IMR-90 (cell line): ENCODE data around the gene SEPHS2. TPM values are rescaled to one million over a fixed set of nuclear protein-coding genes. Genes with fewer than 3 reads are reported as not detected.

Experiments
- ATAC-seq: fragments of 200-7000 bp; cut with Tn5 transposase; 2 replicates; pipeline ENCODE4 v1.9.1; 2020; ENCODE audit warnings: low read depth, mild to moderate bottlenecking, moderate library complexity
- BruUV-seq: library from RNA; stranded (reverse); fragments of 400-500 nt; replicated peaks from 2 replicates; lab custom pipeline; 2021; lab: Mats Ljungman, UMichigan
- CTCF ChIA-PET: fragments of 300-600 bp; formaldehyde crosslinking; extraction: SDS; loops from one replicate; lab custom pipeline; 2021; ENCODE audit warnings: antibody characterized with exemption; lab: Yijun Ruan, JAX
- POLR2A ChIA-PET: fragments of 300-600 bp; sonication (Branson Sonifier 250); formaldehyde crosslinking; loops from one replicate; lab custom pipeline; 2022; ENCODE audit warnings: antibody characterized with exemption; ENCODE audit not compliant: unreplicated experiment; lab: Charles Lee
- DNase-seq: peaks from one replicate; pipeline ENCODE4 v3.0.0; 2013
- H2AFZ ChIP-seq: replicated peaks from 2 replicates; pipeline ENCODE3; 2013; ENCODE audit warnings: low read length, mild to moderate bottlenecking; ENCODE audit not compliant: poor library complexity
- H2AK5ac ChIP-seq: 2 replicates; pipeline ENCODE4 v1.6.1; 2013; ENCODE audit warnings: low read depth, low read length, inconsistent platforms
- H2AK9ac ChIP-seq: replicated peaks from 2 replicates; pipeline ENCODE3; 2013; ENCODE audit warnings: mild to moderate bottlenecking, low read depth, low read length, moderate library complexity; ENCODE audit not compliant: poor library complexity
- H2BK120ac ChIP-seq: 2 replicates; pipeline ENCODE4 v1.6.1; 2013; ENCODE audit warnings: low read depth, low read length, inconsistent platforms
- H2BK15ac ChIP-seq: 3 replicates; pipeline ENCODE4 v1.6.1; 2013; ENCODE audit warnings: low read depth, low read length, inconsistent platforms
- H2BK20ac ChIP-seq: 2 replicates; pipeline ENCODE4 v1.6.1; 2013; ENCODE audit warnings: low read depth, mild to moderate bottlenecking, inconsistent platforms, low read length, moderate library complexity
- H2BK5ac ChIP-seq: 2 replicates; pipeline ENCODE4 v1.6.1; 2013; ENCODE audit warnings: mild to moderate bottlenecking, low read depth, low read length, inconsistent platforms; ENCODE audit not compliant: poor library complexity, severe bottlenecking
- H3K14ac ChIP-seq: replicated peaks from 2 replicates; pipeline ENCODE4 v1.6.1; 2013; ENCODE audit warnings: low read depth, low read length, inconsistent platforms
- H3K18ac ChIP-seq: 2 replicates; pipeline ENCODE4 v1.6.1; 2013; ENCODE audit warnings: low read depth, low read length, control low read depth
- H3K23ac ChIP-seq: 2 replicates; pipeline ENCODE4 v1.6.1; 2013; ENCODE audit warnings: low read depth, low read length, inconsistent platforms
- H3K27ac ChIP-seq: 2 replicates; pipeline ENCODE4 v1.5.1; 2013; ENCODE audit warnings: mild to moderate bottlenecking, control low read depth, low read length; ENCODE audit not compliant: insufficient read depth
- H3K27me3 ChIP-seq: 2 replicates; pipeline ENCODE4 v1.6.1; 2013; ENCODE audit warnings: low read length; ENCODE audit not compliant: control insufficient read depth, insufficient read depth
- H3K36me3 ChIP-seq: 2 replicates; pipeline ENCODE4 v1.6.1; 2013; ENCODE audit warnings: low read length, mixed read lengths; ENCODE audit not compliant: control insufficient read depth, insufficient read depth
- H3K4ac ChIP-seq: 2 replicates; pipeline ENCODE4 v1.6.1; 2013; ENCODE audit warnings: low read depth, low read length, inconsistent platforms
- H3K4me1 ChIP-seq: 2 replicates; pipeline ENCODE4 v1.6.1; 2013; ENCODE audit warnings: low read length, mixed read lengths; ENCODE audit not compliant: control insufficient read depth, insufficient read depth
- H3K4me2 ChIP-seq: 2 replicates; pipeline ENCODE4 v1.6.1; 2013; ENCODE audit warnings: low read depth, mild to moderate bottlenecking, control low read depth, low read length, moderate library complexity
- H3K4me3 ChIP-seq: 2 replicates; pipeline ENCODE4 v1.5.1; 2013; ENCODE audit warnings: low read depth, mild to moderate bottlenecking, control low read depth, low read length, moderate library complexity; ENCODE audit not compliant: insufficient read depth
- H3K56ac ChIP-seq: 2 replicates; pipeline ENCODE4 v1.6.1; 2013; ENCODE audit warnings: low read length, inconsistent platforms; ENCODE audit not compliant: insufficient read depth; ENCODE audit errors: extremely low read depth
- H3K79me1 ChIP-seq, 2 experiments: 2 replicates each; pipeline ENCODE4 v1.6.1; 2013; ENCODE audit warnings: low read length in 2 of 2, inconsistent platforms in 1 of 2, low read depth in 1 of 2
- H3K9ac ChIP-seq: 2 replicates; pipeline ENCODE4 v1.6.1; 2013; ENCODE audit warnings: low read depth, low read length, control low read depth
- H3K9me1 ChIP-seq: 2 replicates; pipeline ENCODE4 v1.6.1; 2013; ENCODE audit warnings: low read length, inconsistent platforms; ENCODE audit not compliant: insufficient read depth
- H3K9me3 ChIP-seq: 2 replicates; pipeline ENCODE4 v1.6.1; 2013; ENCODE audit warnings: low read length; ENCODE audit not compliant: control insufficient read depth, insufficient read depth
- H4K20me1 ChIP-seq: 2 replicates; pipeline ENCODE4 v1.6.1; 2013; ENCODE audit warnings: low read length, inconsistent platforms; ENCODE audit not compliant: insufficient read depth
- H4K5ac ChIP-seq: 2 replicates; pipeline ENCODE4 v1.6.1; 2013; ENCODE audit warnings: mild to moderate bottlenecking, low read depth, low read length, control low read depth
- H4K8ac ChIP-seq, 2 experiments: 2 replicates each; pipeline ENCODE4 v1.6.1; 2013; ENCODE audit warnings: low read depth in 2 of 2, low read length in 2 of 2, control low read depth in 1 of 2, inconsistent platforms in 1 of 2
- H4K91ac ChIP-seq: 2 replicates; pipeline ENCODE4 v1.6.1; 2013; ENCODE audit warnings: low read depth, low read length, inconsistent platforms; ENCODE audit not compliant: insufficient read depth
- POLR2A ChIP-seq: IDR thresholded peaks from 2 replicates; pipeline ENCODE4 v1.6.1; 2012; ENCODE audit warnings: mild to moderate bottlenecking, low read depth, low read length
- RCOR1 ChIP-seq: IDR thresholded peaks from 2 replicates; pipeline ENCODE4 v1.6.1; 2012; ENCODE audit warnings: mild to moderate bottlenecking, low read length, improper control_type of control experiment; ENCODE audit not compliant: insufficient replicate concordance
- WGBS, 2 experiments: methylation state at CpG; one replicate each; pipeline versions ENCODE4 v1.1.5 to v1.1.7; 2013; ENCODE audit warnings: missing lambda C conversion rate in 2 of 2; ENCODE audit not compliant: insufficient read length in 1 of 2; ENCODE audit errors: extremely low coverage in 2 of 2; 5-methylcytosine and 5-hydroxymethylcytosine counted together
- dilution Hi-C: fragments of 300-500 bp; cut with HindIII; formaldehyde crosslinking; loops from one replicate; pipeline ENCODE4 v1.14.3; 2018; ENCODE audit warnings: low sequenced_read_pairs; ENCODE audit not compliant: unreplicated experiment
- in situ Hi-C: fragments of 300-500 bp; cut with MboI; formaldehyde crosslinking; loops from 3 replicates; pipeline ENCODE4 v1.14.3; 2019; ENCODE audit warnings: low sequenced_read_pairs, inconsistent platforms, mixed read lengths
- intact Hi-C: fragments of 100-400 bp; cut with micrococcal nuclease; formaldehyde crosslinking; loops from 2 replicates; pipeline ENCODE4 v1.10.0; 2022
- polyA plus RNA-seq, 3 experiments: library from polyadenylated mRNA; depleted of rRNA; stranded (reverse); fragments of >200 nt; gene quantifications; 2 replicates each; pipeline ENCODE4 v1.2.3, GENCODE V29; 2012; ENCODE audit warnings: low replicate concordance in 1 of 3
- total RNA-seq: library from RNA; depleted of rRNA; stranded (reverse); fragments of >200 nt; gene quantifications from 2 replicates; pipeline ENCODE4 v1.2.3, GENCODE V29; 2012

Gene SEPHS2
- total and polyA plus RNA-seq, 2 of the 4 experiments (the other 2 are of a cell fraction) = 10.4 to 31.4 TPM

- H3K9me3 ChIP-seq = no peaks in the 10 kb centered on the region
- peaks cover 17% of the 10 kb centered on the region for H3K36me3 ChIP-seq
- H3K27me3 ChIP-seq = no peaks in the 10 kb centered on the region
- H3K14ac ChIP-seq = no peak overlapping the region
- no peak overlapping the region for H3K56ac ChIP-seq
- no peak overlapping the region for H4K5ac ChIP-seq
- no peak overlapping the region for H3K4ac ChIP-seq
- H4K91ac ChIP-seq = no peak overlapping the region
- no peak overlapping the region for H2BK20ac ChIP-seq
- H3K79me1 ChIP-seq = peaks cover 0 to 26% of the 10 kb centered on the region in 2 experiments; a peak in 2 of 4 replicates
- no TSS peak for BruUV-seq
- no peak overlapping the region for H2BK5ac ChIP-seq
- H2AK9ac ChIP-seq = peak overlapping the region; percentile 60
- peak overlapping the region; percentile 68 for H3K4me2 ChIP-seq
- H3K4me3 ChIP-seq = peak overlapping the region; percentile 65
- DNase-seq (no peak), ATAC-seq (no peak)
- no peak overlapping the region for H3K9ac ChIP-seq
- ChIA-PET CTCF (interaction anchor here (0.8 to 1.0 kb wide), 3 partner anchors 9 to 210 kb away, joined by 3 to 4 read pairs (median 3); partner anchors contain the start of gene DCTPP1), POLR2A (no interaction called here)
- no peak overlapping the region for H4K8ac ChIP-seq
- peaks cover 6% of the 10 kb centered on the region; the same call in 1 of the 2 replicates for H3K9me1 ChIP-seq
- no peak overlapping the region for H2BK15ac ChIP-seq
- no peak overlapping the region for H3K27ac ChIP-seq
- intact Hi-C loops = no loop called here
- dilution Hi-C loops = no loop called here
- H2AK5ac ChIP-seq = no peak overlapping the region
- TF ChIP-seq RCOR1 (no peak), POLR2A (no peak)
- peaks cover 9% of the 10 kb centered on the region for H4K20me1 ChIP-seq
- H3K23ac ChIP-seq = no peak overlapping the region; the same call in 1 of the 2 replicates
- H2BK120ac ChIP-seq = no peak overlapping the region
- in situ Hi-C loops = loop anchor here (25.0 kb wide), 1 partner anchor 231 kb away; the partner anchor contains the start of genes BOLA2B, CORO1A, SLX1A and SULT1A3
- no peaks in the 10 kb centered on the region for H3K4me1 ChIP-seq
- 100% methylated on average over 1 of the region's 31 CpGs; no CpG with 5 or more reads in 1 of the 2 experiments for WGBS, 2 experiments
- H3K18ac ChIP-seq = no peak overlapping the region
- peak overlapping the region; percentile 95 for H2AFZ ChIP-seq
Measured at GRCh38 chr16:30418350-30419181, 27.1 kb downstream of the SEPHS2 start.
